Activated naive CD8-positive, alpha-beta T cell treated with anti-CD3 and anti-CD28 coated beads, Interleukin-2, amount 50 U/mL, for 24 hours (primary cell): ENCODE measurements around the gene VSX2.

ENCODE experiments used
- ATAC-seq: fragments of 150-1000 bp; cut with Tn5 transposase; one replicate; pipeline ENCODE4 v1.10.0; 2021
- DNase-seq: peaks from one replicate; pipeline ENCODE4 v3.0.0; 2021
- H3K27ac Mint-ChIP-seq: one replicate; pipeline ENCODE4 v1.8.0; 2021; ENCODE audit warnings: mild to moderate bottlenecking, mixed read lengths
- H3K27me3 Mint-ChIP-seq: one replicate; pipeline ENCODE4 v1.8.0; 2021; ENCODE audit warnings: mixed read lengths
- H3K36me3 Mint-ChIP-seq: one replicate; pipeline ENCODE4 v1.8.0; 2021; ENCODE audit warnings: low read depth, mixed read lengths
- H3K4me1 Mint-ChIP-seq: one replicate; pipeline ENCODE4 v1.8.0; 2021; ENCODE audit warnings: mixed read lengths
- H3K4me3 Mint-ChIP-seq: one replicate; pipeline ENCODE4 v1.8.0; 2021; ENCODE audit warnings: mild to moderate bottlenecking, moderate library complexity, mixed read lengths
- H3K9me3 Mint-ChIP-seq: one replicate; pipeline ENCODE4 v1.8.0; 2021; ENCODE audit warnings: mixed read lengths

VSX2 gene

DNA sequence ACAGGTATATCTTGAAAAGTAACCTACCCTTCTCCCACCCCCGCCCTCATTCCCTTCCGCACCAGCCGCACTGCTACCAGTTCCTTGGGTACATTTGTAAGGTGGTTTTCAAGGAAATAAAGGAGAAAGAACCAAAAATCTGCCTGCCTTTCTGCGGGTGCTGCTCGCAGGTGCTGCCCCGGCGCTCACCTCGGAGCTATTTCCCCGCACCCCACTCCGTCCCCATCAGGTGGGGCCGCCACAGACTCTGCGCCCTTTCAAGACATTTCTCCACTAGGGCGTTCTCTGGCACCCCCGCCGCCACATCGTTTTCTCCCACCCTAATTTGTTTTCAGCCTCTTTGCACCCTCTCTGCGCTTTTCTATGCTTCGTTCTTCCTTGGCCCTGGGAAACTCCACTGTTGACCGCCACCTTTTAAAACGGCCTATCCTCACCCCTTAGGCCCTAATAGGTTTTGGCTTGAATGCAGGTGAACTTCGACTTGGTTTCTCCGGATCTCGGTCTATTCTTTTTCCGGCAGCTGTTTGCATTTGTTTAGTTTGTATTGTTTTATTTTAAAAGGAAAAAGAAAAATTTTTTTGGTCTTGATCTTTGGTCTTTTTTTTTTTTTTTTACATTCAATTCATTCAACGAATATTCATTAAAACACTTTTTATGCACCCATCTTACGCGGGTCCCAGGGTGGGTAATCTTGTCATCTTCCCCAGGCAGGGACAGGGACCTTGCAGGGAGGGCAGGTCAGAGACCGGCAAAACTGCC is 3.0 kb downstream of the VSX2 start:
- DNase-seq = no peak
- no peaks in the 10 kb centered on the region for H3K9me3 Mint-ChIP-seq
- no peak overlapping the region for H3K27ac Mint-ChIP-seq
- ATAC-seq = no peak
- H3K4me3 Mint-ChIP-seq = peak overlapping the region; percentile 63
- no peaks in the 10 kb centered on the region for H3K36me3 Mint-ChIP-seq
- H3K4me1 Mint-ChIP-seq = peaks cover 18% of the 10 kb centered on the region
- H3K27me3 Mint-ChIP-seq = peaks cover 77% of the 10 kb centered on the region

DNA sequence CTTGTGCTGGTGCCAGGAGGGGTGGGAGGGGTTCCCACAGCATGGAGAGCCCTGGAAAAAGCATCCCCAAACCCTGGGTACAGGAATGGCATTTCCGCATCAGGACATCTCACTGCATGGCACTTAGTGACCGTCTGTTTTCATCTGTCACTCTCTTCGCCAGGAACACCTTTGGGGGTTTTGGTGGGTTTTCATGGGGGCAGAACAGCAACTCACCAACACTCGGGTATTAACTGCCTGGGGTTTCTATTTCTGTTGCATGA is 3.5 kb downstream of the VSX2 start:
- Mint-ChIP-seq H3K4me3 (no peak overlapping the region), H3K9me3 (no peaks in the 10 kb centered on the region), H3K27ac (no peak overlapping the region), H3K4me1 (peaks cover 18% of the 10 kb centered on the region), H3K27me3 (peaks cover 76% of the 10 kb centered on the region), H3K36me3 (no peaks in the 10 kb centered on the region)
- DNase-seq (no peak), ATAC-seq (no peak)

- DNase-seq (no peak), ATAC-seq (no peak)
- H3K27ac Mint-ChIP-seq = no peak overlapping the region
- H3K4me1 Mint-ChIP-seq = peaks cover 18% of the 10 kb centered on the region
- H3K27me3 Mint-ChIP-seq = peaks cover 77% of the 10 kb centered on the region
- no peaks in the 10 kb centered on the region for H3K9me3 Mint-ChIP-seq
- H3K4me3 Mint-ChIP-seq = no peak overlapping the region
- no peaks in the 10 kb centered on the region for H3K36me3 Mint-ChIP-seq
These were observed 3.8 kb downstream of the VSX2 start for GRCh38 chr14:74243051-74243450.

DNA sequence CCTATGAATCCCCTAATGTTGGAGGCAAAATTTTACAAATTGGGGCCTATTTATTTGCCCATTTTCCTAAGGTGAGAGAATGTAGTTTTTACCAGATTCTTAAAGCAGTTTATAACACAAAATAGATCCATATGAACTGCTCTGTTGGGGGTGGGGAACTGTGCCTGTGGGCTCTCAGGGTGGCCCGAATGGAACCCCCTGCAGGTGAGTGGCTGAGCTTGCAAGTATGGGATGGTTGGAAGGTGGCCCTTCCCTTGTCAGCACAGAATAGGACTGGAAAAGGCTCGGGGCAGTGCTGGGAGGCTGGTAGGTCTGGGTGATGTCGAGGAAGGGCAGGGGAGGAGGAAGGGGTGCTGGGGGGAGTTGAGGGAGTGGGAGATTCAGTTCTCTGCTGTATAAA is 4.9 kb downstream of the VSX2 start:
- DNase-seq (no peak), ATAC-seq (no peak)
- Mint-ChIP-seq H3K4me1 (peaks cover 18% of the 10 kb centered on the region), H3K4me3 (no peak overlapping the region), H3K9me3 (no peaks in the 10 kb centered on the region), H3K27ac (no peak overlapping the region), H3K36me3 (no peaks in the 10 kb centered on the region), H3K27me3 (peaks cover 72% of the 10 kb centered on the region)

- DNase-seq = no peak
- H3K4me3 Mint-ChIP-seq = no peak overlapping the region
These were observed 6.0 kb downstream of the VSX2 start for GRCh38 chr14:74245292-74245691.

GRCh38 chr14:74246542-74246941 is 7.3 kb downstream of the VSX2 start:
- peaks cover 70% of the 10 kb centered on the region for H3K27me3 Mint-ChIP-seq
- H3K36me3 Mint-ChIP-seq = no peaks in the 10 kb centered on the region
- peaks cover 12% of the 10 kb centered on the region for H3K4me1 Mint-ChIP-seq
- H3K9me3 Mint-ChIP-seq = no peaks in the 10 kb centered on the region
- no peak overlapping the region for H3K27ac Mint-ChIP-seq
- DNase-seq = no peak
- no peak for ATAC-seq
- H3K4me3 Mint-ChIP-seq = no peak overlapping the region

More at GRCh38 chr14:74245292-74245691, 6.0 kb downstream of the VSX2 start:
- ATAC-seq = no peak
- no peak overlapping the region for H3K27ac Mint-ChIP-seq
- peaks cover 78% of the 10 kb centered on the region for H3K27me3 Mint-ChIP-seq
- H3K36me3 Mint-ChIP-seq = no peaks in the 10 kb centered on the region
- no peaks in the 10 kb centered on the region for H3K9me3 Mint-ChIP-seq
- H3K4me1 Mint-ChIP-seq = peaks cover 18% of the 10 kb centered on the region

DNA sequence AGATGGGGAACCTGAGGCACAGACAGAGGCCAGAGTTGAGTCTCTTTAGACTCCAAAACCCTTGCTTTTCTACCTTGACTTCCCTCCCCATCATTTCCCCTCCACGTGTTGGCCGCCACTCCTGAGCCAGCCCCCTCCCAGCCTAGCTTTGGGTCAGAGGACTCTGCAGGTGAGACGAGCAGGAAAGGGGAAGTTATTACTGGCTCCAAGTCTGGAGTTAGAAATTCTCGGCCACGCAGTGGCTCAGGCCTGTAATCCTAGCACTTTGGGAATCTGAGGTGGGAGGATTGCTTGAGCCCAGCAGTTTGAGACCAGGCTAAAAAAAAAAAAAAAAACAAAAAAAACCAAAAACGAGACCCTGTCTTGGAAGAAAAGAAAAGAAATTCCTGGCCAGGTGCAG is 8.8 kb downstream of the VSX2 start:
- Mint-ChIP-seq H3K4me1 (peaks cover 5% of the 10 kb centered on the region), H3K4me3 (no peak overlapping the region), H3K36me3 (no peaks in the 10 kb centered on the region), H3K27ac (no peak overlapping the region), H3K9me3 (no peaks in the 10 kb centered on the region), H3K27me3 (peaks cover 60% of the 10 kb centered on the region)
- DNase-seq (no peak), ATAC-seq (no peak)

- Mint-ChIP-seq H3K27me3 (peaks cover 47% of the 10 kb centered on the region), H3K4me3 (no peak overlapping the region)
These were observed 10.5 kb downstream of the VSX2 start for GRCh38 chr14:74249433-74250375.

DNA sequence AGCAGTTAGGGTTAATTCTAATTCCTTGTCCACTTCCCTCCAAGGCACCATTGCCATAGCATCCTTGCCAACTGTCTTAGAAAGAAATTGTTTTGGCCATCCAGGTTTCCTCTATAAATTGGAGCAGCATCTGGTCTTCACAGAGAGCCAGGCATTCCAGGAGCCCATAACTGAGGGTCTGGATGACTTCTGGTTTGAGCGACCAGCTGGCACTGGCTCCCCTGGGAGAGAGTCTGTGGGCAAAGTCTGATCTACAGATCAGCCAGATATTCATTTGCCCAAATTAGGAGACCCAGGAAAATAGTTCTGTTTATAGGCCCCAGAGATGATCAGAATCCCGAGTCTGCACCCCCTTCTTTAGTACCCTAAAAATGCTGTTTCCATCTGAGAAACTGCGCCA is 16.0 kb downstream of the VSX2 start:
- Mint-ChIP-seq H3K27ac (no peak overlapping the region), H3K9me3 (no peaks in the 10 kb centered on the region), H3K27me3 (peaks cover 18% of the 10 kb centered on the region), H3K36me3 (no peaks in the 10 kb centered on the region), H3K4me1 (peaks cover 11% of the 10 kb centered on the region), H3K4me3 (no peak overlapping the region)
- no peak for ATAC-seq
- DNase-seq = no peak

More at GRCh38 chr14:74249433-74250375, 10.5 kb downstream of the VSX2 start:
- ATAC-seq (no peak), DNase-seq (no peak)
- Mint-ChIP-seq H3K9me3 (no peaks in the 10 kb centered on the region), H3K4me1 (peaks cover 5% of the 10 kb centered on the region), H3K27ac (no peak overlapping the region), H3K36me3 (no peaks in the 10 kb centered on the region)

GRCh38 chr14:74257078-74257940 is 18.1 kb downstream of the VSX2 start:
- H3K27me3 Mint-ChIP-seq = peaks cover 8% of the 10 kb centered on the region
- DNase-seq = peak; percentile 71
- no peak overlapping the region for H3K27ac Mint-ChIP-seq
- H3K9me3 Mint-ChIP-seq = no peaks in the 10 kb centered on the region
- peak; percentile 75 for ATAC-seq
- no peaks in the 10 kb centered on the region for H3K36me3 Mint-ChIP-seq
- H3K4me1 Mint-ChIP-seq = peaks cover 5% of the 10 kb centered on the region
- H3K4me3 Mint-ChIP-seq = peak overlapping the region; percentile 70

GRCh38 chr14:74257941-74258763 is 18.9 kb downstream of the VSX2 start:
- no peaks in the 10 kb centered on the region for H3K36me3 Mint-ChIP-seq
- peaks cover 8% of the 10 kb centered on the region for H3K27me3 Mint-ChIP-seq
- no peak overlapping the region for H3K27ac Mint-ChIP-seq
- peaks cover 5% of the 10 kb centered on the region for H3K4me1 Mint-ChIP-seq
- ATAC-seq = no peak
- H3K4me3 Mint-ChIP-seq = peak overlapping the region; percentile 70
- no peaks in the 10 kb centered on the region for H3K9me3 Mint-ChIP-seq
- DNase-seq = no peak

- Mint-ChIP-seq H3K4me1 (peaks cover 5% of the 10 kb centered on the region), H3K27ac (no peak overlapping the region), H3K9me3 (no peaks in the 10 kb centered on the region), H3K4me3 (no peak overlapping the region), H3K27me3 (peaks cover 8% of the 10 kb centered on the region), H3K36me3 (no peaks in the 10 kb centered on the region)
- ATAC-seq = no peak
- DNase-seq = no peak
These were observed 19.5 kb downstream of the VSX2 start for GRCh38 chr14:74258764-74259035.

DNA sequence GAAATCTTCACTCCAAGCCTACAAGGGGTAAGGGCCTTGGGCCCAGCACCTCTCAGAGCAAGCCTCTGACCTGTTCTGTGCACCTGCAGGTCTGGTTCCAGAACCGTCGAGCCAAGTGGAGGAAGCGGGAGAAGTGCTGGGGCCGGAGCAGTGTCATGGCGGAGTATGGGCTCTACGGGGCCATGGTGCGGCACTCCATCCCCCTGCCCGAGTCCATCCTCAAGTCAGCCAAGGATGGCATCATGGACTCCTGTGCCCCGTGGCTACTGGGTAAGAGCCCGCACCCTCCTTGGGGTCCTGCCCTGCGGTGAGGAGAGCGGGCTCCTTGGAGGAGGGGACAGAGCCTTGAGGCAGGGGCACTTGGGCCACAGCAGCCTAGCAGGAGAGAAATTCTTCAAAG is 20.3 kb downstream of the VSX2 start:
- no peak overlapping the region for H3K4me3 Mint-ChIP-seq
- no peak overlapping the region for H3K27ac Mint-ChIP-seq
- no peaks in the 10 kb centered on the region for H3K9me3 Mint-ChIP-seq
- peaks cover 5% of the 10 kb centered on the region for H3K4me1 Mint-ChIP-seq
- ATAC-seq = no peak
- H3K36me3 Mint-ChIP-seq = no peaks in the 10 kb centered on the region
- DNase-seq = no peak
- H3K27me3 Mint-ChIP-seq = peaks cover 8% of the 10 kb centered on the region
